Glutamatergic neuron (in vitro differentiated cells): ENCODE measurements around the gene PCK2. TPM values are rescaled to one million over a fixed set of nuclear protein-coding genes. Genes with fewer than 3 reads are reported as not detected.
"Not testable (repeated sequence)": the region's sequence is repeated elsewhere in the genome, so short reads cannot be mapped to it uniquely, and the experiment has no call there.

Experiments
- DNase-seq: peaks from one replicate; pipeline ENCODE4 v3.0.0; 2022
- H3K27ac Mint-ChIP-seq: one replicate; pipeline ENCODE4 v1.8.0; 2020; ENCODE audit warnings: mild to moderate bottlenecking, mixed read lengths, inconsistent platforms; ENCODE audit not compliant: unreplicated experiment
- H3K27me3 Mint-ChIP-seq: one replicate; pipeline ENCODE4 v1.8.0; 2020; ENCODE audit warnings: mild to moderate bottlenecking, moderate library complexity, mixed read lengths, inconsistent platforms; ENCODE audit not compliant: unreplicated experiment
- H3K36me3 Mint-ChIP-seq: one replicate; pipeline ENCODE4 v1.8.0; 2020; ENCODE audit warnings: mild to moderate bottlenecking, mixed read lengths, inconsistent platforms; ENCODE audit not compliant: unreplicated experiment
- H3K4me1 Mint-ChIP-seq: one replicate; pipeline ENCODE4 v1.8.0; 2020; ENCODE audit warnings: mild to moderate bottlenecking, low read depth, mixed read lengths, inconsistent platforms; ENCODE audit not compliant: unreplicated experiment
- H3K4me3 Mint-ChIP-seq: one replicate; pipeline ENCODE4 v1.8.0; 2020; ENCODE audit warnings: mild to moderate bottlenecking, mixed read lengths, inconsistent platforms; ENCODE audit not compliant: unreplicated experiment
- H3K9me3 Mint-ChIP-seq: one replicate; pipeline ENCODE4 v1.8.0; 2020; ENCODE audit warnings: mild to moderate bottlenecking, moderate library complexity, mixed read lengths, inconsistent platforms; ENCODE audit not compliant: unreplicated experiment
- total RNA-seq: library from RNA; stranded (reverse); fragmentation: NEBNext Ultra II Directional; extraction: Animal tissue kit (Norgen Biotek cat#: 25700); gene quantifications from one replicate; pipeline ENCODE4 v1.2.1, GENCODE V29; 2021; ENCODE audit not compliant: unreplicated experiment
- TF ChIP-seq, protein P1 (sequence below): fragments of 200-600 bp; sonication (generic); IDR thresholded peaks from one replicate; pipeline ENCODE4 v1.5.0; 2021; ENCODE audit not compliant: partially characterized antibody, unreplicated experiment

Gene PCK2
- total RNA-seq, 1 donor from 2014 or later = 99.9 TPM

- H3K36me3 Mint-ChIP-seq = peaks cover 16% of the 10 kb centered on the region
- H3K4me3 Mint-ChIP-seq = peak overlapping the region; percentile 20
- TF ChIP-seq, protein P1, sequence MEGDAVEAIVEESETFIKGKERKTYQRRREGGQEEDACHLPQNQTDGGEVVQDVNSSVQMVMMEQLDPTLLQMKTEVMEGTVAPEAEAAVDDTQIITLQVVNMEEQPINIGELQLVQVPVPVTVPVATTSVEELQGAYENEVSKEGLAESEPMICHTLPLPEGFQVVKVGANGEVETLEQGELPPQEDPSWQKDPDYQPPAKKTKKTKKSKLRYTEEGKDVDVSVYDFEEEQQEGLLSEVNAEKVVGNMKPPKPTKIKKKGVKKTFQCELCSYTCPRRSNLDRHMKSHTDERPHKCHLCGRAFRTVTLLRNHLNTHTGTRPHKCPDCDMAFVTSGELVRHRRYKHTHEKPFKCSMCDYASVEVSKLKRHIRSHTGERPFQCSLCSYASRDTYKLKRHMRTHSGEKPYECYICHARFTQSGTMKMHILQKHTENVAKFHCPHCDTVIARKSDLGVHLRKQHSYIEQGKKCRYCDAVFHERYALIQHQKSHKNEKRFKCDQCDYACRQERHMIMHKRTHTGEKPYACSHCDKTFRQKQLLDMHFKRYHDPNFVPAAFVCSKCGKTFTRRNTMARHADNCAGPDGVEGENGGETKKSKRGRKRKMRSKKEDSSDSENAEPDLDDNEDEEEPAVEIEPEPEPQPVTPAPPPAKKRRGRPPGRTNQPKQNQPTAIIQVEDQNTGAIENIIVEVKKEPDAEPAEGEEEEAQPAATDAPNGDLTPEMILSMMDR = no peak
- DNase-seq = no peak
- peaks cover 2% of the 10 kb centered on the region for H3K9me3 Mint-ChIP-seq
- H3K4me1 Mint-ChIP-seq = peaks cover 4% of the 10 kb centered on the region
- no peak overlapping the region for H3K27ac Mint-ChIP-seq
- peaks cover 3% of the 10 kb centered on the region for H3K27me3 Mint-ChIP-seq
Measured at GRCh38 chr14:24100982-24101494, 6.9 kb downstream of the PCK2 start.

DNA sequence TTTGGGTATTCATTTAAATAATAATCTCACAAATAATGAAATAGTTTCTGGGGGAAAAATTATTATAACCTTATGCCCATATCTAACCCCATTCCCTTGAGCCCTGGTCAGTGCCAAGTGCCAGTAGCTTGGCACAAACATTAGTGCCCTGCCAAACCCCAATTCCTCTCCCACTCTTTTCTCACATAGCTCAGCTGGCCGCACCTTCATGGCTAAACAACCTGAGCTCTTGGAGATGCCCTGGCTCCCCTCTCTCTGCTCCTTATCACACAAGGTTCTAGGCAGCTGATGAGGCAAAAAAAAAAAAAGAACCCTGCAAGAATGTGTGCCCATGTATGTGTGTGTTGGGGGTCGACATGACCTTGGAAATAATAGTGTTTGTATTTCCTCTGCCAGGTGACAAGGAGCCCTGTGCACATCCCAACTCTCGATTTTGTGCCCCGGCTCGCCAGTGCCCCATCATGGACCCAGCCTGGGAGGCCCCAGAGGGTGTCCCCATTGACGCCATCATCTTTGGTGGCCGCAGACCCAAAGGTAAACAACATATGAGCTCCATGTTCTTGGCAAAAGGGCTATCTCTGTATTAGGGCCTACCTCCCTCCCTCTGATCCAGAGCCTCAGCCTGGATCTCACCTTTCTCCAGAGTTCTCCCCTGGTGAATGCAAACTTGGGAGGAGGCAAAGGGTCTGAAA lies 8.4 kb downstream of the PCK2 start:
- H3K9me3 Mint-ChIP-seq = peaks cover 2% of the 10 kb centered on the region
- TF ChIP-seq, protein P1 = no peak
- no peak overlapping the region for H3K27ac Mint-ChIP-seq
- H3K27me3 Mint-ChIP-seq = peaks cover 3% of the 10 kb centered on the region
- no peaks in the 10 kb centered on the region for H3K4me1 Mint-ChIP-seq
- no peak overlapping the region for H3K4me3 Mint-ChIP-seq
- H3K36me3 Mint-ChIP-seq = peaks cover 16% of the 10 kb centered on the region
- DNase-seq = no peak

- Mint-ChIP-seq H3K4me3 (peak overlapping the region; percentile 52), H3K9me3 (peaks cover 2% of the 10 kb centered on the region), H3K4me1 (no peaks in the 10 kb centered on the region), H3K27ac (no peak overlapping the region), H3K36me3 (peaks cover 16% of the 10 kb centered on the region), H3K27me3 (peaks cover 3% of the 10 kb centered on the region)
- DNase-seq = no peak
- TF ChIP-seq, protein P1 = no peak
Measured at GRCh38 chr14:24103451-24103850, 9.3 kb downstream of the PCK2 start.

- not testable (repeated sequence) for H3K27me3 Mint-ChIP-seq, DNase-seq, H3K4me1 Mint-ChIP-seq, H3K9me3 Mint-ChIP-seq, H3K4me3 Mint-ChIP-seq
- H3K27ac Mint-ChIP-seq = peak overlapping the region; percentile 2
- H3K36me3 Mint-ChIP-seq = peaks cover 16% of the 10 kb centered on the region
Measured at GRCh38 chr14:24105609-24106239, 11.6 kb downstream of the PCK2 start.

DNA sequence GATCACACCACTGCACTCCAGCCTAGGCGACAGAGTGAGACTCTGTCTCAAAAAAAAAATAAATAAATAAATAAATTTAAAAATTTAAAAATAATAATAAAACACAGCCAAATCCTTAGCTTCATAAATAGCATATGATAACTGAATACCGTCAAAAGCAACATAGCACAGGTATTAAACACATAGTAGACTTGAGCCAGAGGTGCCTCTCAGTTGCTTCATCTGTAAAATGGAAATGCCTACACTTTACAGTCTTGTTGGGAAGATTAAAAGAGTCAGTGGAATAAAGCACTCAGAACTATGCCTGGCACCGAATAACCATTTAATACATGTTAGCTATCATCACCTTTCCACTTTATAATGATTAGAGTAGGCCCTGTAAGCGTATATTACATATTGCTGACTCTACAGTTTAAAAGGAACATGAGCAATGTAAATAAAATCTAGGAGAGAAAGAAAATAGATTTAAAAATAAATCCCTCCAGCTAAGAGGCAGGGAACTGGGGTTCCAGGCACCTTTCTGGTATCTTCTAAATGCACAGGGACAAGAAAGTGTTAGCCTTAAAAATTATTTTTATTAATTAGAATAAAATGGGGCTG lies 12.7 kb downstream of the PCK2 start:
- H3K27ac Mint-ChIP-seq = no peak overlapping the region
- H3K9me3 Mint-ChIP-seq = peaks cover 2% of the 10 kb centered on the region
- TF ChIP-seq, protein P1 = no peak
- H3K36me3 Mint-ChIP-seq = peaks cover 16% of the 10 kb centered on the region
- peaks cover 2% of the 10 kb centered on the region for H3K4me1 Mint-ChIP-seq
- peaks cover 3% of the 10 kb centered on the region for H3K27me3 Mint-ChIP-seq
- no peak overlapping the region for H3K4me3 Mint-ChIP-seq
- DNase-seq = no peak
